HG03064 (cell line): ENCODE data around the gene LGALS9B.
"Not testable (repeated sequence)": the region's sequence is repeated elsewhere in the genome, so short reads cannot be mapped to it uniquely, and the experiment has no call there.

ENCODE experiments used
- ATAC-seq: cut with Tn5 transposase; IDR thresholded peaks from one replicate; pipeline ENCODE4 v1.9.1; 2021; ENCODE audit warnings: low read depth; ENCODE audit not compliant: unreplicated experiment

The LGALS9B gene

DNA sequence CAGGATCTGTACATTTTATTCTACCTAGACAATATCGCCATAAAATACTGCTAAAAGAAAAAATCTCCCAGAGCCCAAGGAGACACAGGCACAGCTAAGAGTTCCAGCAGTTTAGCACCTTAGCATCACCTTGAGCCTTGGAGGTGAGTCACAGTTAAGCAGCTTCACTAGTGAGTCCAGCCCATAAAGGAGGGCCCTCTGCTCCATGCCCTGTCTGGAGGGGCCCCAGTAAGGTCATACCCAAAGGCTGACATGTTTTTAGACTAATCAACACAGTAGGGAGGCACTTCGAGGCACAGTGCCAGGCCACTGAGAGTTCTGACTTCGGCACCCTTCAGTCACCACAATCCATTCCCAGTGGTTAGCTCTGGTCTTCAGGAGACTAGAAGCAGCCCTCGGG is 2.6 kb upstream of the LGALS9B start:
- ATAC-seq, result not testable (repeated sequence)

DNA sequence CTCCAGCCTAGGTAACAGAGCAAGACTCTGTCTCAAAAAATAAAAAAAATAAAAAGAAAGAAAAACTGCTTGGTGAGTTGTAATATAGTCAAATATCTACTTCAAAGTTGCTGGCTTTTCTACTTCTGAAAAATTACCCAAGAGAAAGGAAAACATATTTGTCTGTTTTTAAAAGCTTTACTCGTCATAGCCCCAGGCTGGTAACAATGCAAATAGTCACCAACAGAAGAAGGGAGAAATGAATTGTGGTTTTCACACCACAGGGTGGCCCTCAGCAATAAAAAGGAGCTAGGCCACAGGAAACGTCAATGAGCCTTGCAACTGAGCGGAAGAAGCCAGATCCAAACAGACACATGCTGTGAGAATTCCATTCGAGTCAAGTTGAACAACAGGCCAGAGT is 1.8 kb upstream of the LGALS9B start:
- ATAC-seq, result not testable (repeated sequence)

DNA sequence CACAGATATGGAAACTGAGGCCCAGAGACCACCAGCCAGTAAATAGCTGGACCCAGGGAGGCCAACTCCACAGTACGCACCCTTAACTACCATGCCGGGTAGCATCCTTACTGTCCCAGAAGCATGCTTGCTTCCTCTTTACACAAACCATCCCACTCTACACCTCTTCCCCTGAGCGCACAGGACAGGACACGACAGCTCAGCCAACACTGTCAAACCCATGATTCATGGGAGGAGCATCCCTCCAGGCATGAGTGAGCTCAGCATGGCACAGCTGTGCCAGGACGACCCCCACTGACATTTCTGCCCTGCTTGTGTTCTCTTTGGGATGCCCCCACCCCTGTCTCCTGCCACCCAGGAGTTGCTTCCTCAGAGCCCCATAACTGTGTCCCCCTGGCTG is 340 bp downstream of the LGALS9B start:
- not testable (repeated sequence) for ATAC-seq

DNA sequence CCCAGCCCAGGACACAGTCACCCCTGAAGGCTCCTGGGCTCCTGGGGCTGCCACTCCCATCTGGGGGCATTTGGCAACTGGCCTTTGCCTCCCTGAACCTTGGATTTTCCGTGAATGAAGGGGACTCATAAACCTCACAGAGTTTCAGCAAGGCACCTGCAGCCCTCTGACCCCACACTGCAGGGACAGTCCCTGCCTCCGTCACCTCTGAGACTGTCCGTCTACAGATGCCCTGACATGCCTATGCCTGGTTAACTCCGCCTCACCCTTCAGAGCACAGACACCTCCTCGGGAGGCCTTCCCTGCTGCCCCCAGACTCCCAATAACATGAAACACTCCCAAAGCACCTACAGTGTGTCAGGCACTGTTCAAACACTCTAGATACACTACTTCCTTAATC is 786 bp downstream of the LGALS9B start:
- ATAC-seq, result not testable (repeated sequence)

DNA sequence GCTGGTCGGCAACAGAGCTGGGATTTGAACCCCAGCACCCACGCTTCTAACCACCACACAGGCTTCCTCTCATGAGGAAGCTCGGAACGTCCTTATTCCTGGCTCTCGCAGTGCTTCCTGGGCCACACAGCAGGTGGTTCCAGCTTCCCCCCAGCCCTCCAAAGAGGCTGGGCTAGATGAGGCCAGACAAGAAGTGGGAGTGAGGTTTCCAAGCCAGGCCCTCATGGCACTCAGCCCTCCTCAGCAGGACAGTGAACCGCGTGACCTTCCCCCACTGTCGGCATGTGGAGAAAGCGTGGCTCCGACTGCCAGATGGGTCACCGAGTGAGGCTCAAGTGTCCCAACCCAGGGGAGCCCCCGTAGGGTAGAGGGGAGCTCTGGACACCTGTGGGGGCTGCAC is 1.8 kb downstream of the LGALS9B start:
- not testable (repeated sequence) for ATAC-seq

DNA sequence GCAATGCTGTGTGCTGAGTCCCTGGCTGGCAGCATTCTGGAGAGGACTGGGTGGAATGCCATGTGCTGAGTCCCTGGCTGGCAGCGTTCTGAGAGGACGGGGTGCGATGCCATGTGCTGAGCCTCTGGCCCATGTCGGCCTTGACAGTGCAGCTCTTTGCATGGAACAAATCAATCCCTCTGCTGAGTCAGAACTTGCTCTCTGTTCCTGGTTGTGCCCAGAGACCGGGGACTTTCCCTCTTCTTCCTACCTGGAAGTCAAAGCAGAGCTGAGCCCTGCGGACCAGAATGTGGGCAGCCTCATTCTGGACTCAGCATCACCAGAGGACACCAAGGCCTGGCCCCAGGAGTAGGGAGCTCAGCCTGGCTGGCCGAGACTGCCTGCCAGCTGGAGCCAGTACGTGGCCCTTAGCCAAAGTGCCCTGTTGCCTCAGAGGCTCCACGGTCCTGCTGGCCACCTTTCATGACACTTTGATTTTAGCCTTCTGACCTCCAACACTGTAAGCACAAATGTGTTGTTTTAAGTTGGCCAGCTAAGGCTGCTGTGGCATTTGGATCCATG is 2.4 kb downstream of the LGALS9B start:
- not testable (repeated sequence) for ATAC-seq

DNA sequence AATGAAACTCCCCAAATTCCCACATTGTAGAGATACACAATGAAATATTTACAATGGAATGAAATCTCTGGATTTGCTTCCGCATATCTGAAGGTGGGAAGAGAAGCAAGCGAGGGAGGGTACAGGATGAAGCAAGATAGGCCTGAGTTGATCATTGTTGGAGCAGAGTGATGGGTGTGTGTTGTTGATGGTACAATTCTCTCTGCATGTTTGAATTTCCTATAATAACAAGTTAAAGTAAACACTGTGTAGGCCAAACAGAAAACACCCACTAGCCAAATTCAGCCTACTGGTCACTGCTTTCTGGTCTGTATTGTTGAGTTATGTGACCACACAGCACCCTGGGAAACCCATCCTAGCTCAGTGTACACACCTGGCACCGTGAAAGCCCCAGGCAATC is 5.2 kb downstream of the LGALS9B start:
- ATAC-seq, result not testable (repeated sequence)

DNA sequence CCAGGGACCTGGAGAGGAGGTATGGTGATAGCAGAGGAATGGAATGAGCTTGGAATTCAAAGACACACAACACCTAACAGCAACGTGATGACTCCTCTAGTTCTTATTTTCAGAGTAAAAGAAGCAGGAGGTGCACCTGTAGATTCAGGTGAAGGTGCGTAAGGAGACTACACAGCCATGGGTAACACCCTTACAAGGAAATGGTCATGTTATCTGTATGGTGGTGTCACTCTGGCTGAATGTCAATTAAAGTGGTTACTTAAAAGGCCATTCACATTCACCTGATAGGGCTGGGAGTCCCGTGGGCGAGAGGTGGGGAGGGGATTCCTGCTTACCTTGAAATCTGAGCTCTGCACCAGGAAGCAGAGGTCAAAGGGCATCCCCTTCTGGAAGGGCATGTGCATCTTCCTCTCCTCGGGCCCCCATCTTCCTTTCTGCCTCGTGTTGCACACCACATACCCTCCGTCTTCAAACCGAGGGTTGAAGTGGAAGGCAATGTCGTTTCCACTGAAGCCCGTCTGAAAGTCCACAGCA is 9.4 kb downstream of the LGALS9B start:
- ATAC-seq, result not testable (repeated sequence)

DNA sequence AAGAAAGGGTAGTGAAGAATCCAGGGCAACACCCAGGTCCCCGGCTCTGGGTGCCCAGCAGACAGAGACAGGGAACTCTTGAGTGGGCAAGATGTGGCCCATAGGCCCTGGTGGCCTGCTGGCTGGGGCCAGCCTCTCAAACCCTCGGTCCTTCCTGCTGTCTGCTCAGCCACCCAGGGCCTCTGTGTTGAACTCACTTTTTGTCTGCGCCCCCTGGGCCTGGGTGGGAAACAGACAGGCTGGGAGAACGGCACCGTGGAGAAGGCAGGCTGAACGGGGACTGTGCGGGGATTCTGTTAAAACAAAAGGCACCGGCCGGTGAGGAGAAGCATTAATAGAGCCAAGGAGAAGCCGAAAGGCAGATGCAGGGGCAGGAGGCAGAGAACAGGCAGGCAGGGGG is 12.2 kb downstream of the LGALS9B start:
- not testable (repeated sequence) for ATAC-seq

DNA sequence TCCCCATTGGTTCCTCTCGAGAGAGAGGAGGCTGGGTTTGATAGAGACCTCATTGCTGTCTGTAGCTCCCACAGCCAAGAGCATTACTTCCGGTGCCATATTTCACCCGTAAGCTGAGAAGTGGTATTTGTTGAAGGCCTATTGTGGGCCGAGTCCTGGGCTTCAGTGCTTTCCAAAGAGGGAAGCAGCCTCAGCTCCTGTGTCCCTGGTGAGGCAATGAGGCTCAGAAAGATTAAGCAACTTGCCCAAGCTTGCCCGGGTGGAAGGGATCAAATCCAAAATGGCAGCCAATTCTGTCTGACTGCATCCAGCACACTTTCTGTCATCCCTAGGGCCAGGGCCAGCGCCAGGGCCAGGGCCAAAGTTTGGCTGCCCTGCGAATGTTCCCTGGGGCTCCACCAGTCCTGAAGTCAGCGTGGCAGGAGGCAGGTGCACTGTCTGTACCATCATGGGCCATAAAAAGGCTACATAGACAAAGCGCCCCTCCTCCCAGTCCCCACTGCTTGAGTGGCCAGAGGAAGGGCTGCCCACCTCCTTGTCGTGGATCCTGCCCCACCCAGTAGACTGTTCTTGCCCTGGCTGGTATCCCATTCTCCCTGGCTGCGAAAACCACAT is 13.4 kb downstream of the LGALS9B start:
- not testable (repeated sequence) for ATAC-seq

DNA sequence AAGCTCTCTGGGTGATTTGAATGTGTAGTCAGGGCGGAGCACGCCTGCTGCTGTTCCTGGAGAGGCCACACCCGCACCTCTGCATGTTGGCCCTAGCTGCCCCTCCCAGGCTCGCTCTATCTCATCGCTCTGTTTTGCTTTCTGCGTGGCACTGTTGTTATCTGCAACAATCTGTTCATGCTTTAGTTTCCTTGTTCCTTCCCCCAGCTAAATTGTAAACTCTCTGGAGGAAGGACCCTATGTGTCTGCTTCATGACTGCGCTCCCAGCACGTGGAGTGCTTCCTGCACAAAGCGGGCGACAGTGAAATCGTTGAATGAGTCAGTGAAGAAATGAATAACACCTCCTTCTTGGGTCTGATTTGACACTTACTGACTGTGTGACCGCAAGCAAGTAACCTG is 16.5 kb downstream of the LGALS9B start:
- ATAC-seq, result not testable (repeated sequence)

DNA sequence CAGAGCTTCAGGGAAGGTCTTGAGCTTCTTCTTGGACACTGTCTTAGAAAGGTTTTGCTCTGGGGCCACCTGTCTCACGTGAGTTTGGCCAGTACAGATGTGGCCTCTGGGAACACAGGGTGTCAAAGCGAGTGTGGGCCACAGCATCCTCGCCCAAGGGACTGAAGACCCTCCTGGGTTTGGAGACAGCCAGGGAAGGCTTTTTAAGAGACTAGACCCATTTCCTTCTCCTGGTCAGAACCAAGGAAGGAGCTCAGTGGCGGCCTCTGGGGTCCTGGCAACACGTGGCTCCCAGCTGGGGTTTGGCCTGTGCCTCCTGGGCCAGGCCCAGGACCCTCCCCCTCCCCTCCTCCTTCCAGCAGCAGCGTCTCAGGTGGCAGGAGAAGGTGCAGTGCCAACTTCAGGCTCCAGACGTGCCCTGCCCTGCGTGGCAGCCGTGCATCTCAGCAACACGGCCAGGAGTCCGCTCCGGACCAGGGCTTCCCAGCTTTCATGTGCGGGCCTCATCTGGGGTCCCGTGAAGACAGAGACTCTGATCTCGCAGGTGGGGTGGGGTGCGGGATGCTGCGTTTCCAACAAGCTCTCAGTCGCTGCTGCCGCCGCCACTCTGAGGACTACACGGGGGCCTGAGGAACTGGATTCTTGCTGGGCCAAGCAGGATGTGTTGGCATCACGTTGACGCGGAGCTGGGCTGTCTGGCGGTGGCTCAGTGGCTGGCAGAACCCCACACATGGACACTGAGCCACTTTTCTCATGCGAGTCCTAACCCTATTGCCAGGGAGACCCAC is 19.6 kb downstream of the LGALS9B start:
- ATAC-seq, result not testable (repeated sequence)

DNA sequence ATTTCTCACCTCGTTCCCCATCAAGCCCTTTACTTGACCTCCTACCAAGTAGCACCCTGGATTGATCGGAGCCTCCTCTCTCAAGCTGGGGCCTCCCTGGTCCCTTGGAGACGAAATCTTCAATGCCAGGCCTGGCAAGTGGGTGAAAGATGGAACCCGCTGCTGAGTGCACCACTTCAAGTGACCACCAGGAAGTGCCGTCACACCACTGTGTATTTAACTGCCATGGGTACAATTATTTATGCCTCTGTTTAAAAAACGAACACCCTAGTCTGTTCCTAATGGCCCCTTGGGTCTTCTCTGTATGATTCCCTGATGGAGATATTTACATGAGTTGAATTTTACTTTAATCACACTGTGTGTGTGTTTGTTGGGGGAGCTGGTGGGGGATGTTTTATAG is 20.4 kb downstream of the LGALS9B start:
- ATAC-seq, result not testable (repeated sequence)

DNA sequence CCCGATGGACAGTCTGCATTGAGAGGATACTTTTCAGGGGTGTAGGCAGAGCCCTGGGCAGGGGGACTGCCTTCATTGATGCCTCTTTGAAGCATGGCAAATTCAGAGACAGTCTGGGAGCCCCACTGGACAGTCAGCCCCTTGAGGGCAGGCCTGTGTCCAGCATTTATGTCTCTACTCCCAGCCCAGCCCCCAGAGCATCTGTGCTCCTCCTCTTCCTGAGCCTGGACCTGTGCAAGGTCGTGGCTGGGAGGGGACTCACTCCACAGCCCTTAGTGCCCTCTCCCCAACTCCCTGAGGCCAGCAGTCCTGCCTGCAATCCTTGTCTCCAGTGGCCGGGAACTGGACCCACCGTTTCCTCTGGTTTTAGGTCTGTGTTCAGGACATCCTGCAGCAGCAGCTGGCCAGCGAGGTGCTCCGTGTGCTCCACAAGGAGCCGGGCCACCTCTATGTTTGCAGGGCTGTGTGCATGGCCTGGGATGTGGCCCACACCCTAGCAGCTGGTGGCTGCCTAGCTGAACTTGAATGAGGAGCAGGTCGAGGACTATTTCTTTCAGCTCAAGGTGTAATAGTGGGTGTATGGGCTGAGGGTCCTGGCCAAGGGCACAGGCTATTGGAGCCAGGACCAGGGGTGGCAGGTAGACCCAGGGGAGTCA is 22.6 kb downstream of the LGALS9B start:
- not testable (repeated sequence) for ATAC-seq

DNA sequence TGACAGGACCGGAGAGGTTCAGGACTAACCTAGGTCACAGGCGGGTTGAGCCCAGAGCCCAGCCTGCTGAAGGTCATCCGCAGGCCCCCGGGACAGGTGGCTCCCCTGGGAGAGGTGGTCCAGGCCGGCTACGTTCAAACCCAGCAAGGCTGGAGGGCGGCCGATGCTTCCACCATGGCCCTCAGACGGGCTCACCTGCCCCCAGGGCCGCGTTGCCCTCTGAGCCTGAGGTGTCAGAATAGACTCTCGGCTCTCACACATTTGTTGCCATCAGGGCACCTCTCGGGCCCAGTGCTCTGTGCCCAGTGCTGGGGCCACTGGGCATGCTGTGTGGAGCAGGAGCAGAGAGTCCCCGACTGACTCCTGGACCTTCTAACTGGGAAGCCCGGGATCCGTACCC is 23.2 kb downstream of the LGALS9B start:
- ATAC-seq, result not testable (repeated sequence)

DNA sequence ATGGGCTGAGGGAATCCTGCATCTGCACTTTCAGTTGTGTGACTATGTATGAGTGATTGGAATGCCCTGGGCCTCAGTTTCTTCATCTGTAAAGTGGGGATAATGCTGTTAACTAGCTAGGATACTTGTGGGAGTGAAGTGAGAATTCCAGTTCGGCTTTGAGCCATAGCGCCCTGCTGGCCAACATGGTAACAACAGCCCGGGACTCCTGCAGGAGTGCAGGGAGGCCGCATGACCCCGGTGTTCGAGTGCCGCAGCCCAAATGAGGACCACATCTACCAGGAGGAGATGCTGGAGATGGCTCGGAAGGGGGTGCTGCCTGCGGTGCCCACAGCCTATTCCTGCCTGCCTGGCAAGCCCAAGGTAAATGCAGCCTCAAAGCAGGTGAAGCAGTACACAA is 23.7 kb downstream of the LGALS9B start:
- ATAC-seq, result not testable (repeated sequence)

DNA sequence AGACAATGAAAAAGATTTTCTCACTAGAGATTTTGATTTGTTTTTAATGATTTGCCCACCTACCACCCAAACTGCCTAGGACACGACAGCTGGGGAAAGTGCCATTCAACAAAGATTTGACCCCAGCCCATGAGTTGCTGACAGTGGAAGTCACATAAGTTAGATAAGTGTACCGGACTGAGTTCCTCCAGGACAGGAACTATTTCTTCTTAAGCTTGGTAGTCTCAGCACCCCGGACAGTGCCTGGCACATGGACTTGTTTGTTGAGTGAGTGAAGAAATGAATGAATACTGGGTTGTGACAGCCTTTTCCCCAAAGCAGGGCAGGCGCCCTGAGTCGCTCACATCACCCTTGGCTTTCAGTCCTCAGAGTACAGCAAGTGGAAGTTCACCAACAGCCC is 26.7 kb downstream of the LGALS9B start:
- ATAC-seq, result not testable (repeated sequence)

DNA sequence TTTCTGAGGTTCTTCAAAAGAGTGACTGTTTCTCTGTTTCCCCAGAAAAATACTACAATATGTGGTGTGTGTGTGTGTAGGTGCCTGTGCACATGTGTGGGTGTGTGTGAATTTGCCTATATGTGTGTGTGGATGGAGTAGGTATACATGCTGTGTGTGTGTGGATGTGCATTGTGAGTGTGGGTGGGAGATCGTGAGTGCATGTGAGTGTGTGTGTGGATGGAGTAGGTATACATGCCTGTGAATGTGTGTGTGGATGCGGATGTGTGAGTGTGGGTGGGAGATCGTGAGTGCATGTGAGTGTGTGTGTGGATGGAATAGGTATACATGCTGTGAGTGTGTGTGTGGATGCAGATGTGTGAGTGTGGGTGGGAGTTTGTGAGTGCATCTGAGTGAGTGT is 32.2 kb downstream of the LGALS9B start:
- ATAC-seq, result not testable (repeated sequence)

DNA sequence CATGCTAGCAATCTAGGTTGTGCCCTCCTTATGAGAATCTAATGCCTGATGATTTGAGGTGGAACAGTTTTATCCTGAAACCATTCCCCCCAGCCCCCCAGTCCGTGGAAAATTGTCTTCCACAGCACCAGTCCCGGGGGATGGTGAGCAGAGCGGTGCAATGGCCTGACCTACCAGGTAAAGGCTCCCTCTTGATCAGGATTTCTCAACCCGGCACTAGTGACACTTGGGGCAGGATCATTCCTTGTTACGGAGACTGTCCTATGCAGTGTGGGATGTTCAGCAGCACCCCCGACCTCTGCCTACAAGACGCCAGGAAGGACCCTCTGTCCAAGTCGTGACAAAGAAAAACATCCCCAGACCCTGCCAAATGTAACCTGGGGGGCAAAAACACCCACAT is 34.0 kb downstream of the LGALS9B start:
- not testable (repeated sequence) for ATAC-seq

DNA sequence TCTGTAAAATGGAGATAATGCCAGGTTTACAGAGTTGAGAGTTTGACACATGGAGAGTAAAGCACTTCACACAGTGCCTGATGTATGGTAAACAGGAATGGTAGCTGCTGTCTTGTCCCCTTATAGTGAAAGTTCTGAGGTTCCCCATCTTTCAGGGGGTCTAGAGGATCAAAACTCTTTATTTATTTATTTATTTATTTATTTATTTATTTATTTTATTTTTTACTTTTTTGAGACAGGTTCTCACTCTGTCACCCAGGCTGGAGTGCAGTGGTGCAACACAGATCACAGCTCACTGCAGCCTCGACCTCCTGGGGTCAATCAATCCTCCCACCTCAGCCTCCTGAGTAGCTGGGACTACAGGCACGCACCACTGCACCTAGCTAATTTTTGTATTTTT is 40.1 kb downstream of the LGALS9B start:
- ATAC-seq, result not testable (repeated sequence)

DNA sequence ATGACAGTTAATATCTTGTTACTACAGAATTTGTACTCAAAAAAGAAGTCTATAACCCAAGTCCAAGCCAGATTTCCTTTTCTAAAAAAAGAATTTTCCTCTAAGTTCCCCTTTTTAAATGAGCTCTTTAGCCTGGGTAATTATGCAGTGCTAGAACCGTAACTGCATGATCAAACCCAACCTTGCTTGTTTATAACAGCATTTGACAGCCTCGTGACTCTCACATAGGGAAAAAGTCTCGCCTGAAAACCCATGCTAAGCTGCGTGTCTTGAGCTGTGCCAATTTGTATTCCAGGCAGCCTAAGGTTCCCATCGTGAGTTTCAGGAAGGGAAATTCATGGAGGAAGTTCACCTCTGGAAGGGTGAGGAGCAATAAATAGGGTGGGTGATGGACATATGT is 44.5 kb downstream of the LGALS9B start:
- not testable (repeated sequence) for ATAC-seq
